GM21717 (cell line): ENCODE results near the gene HACD2.
"Not testable (repeated sequence)": the region's sequence is repeated elsewhere in the genome, so short reads cannot be mapped to it uniquely, and the experiment has no call there.

Source experiments
- ATAC-seq: cut with Tn5 transposase; IDR thresholded peaks from one replicate; pipeline ENCODE4 v1.9.1; 2021; ENCODE audit warnings: mild to moderate bottlenecking, moderate library complexity; ENCODE audit not compliant: unreplicated experiment

HACD2 gene

DNA sequence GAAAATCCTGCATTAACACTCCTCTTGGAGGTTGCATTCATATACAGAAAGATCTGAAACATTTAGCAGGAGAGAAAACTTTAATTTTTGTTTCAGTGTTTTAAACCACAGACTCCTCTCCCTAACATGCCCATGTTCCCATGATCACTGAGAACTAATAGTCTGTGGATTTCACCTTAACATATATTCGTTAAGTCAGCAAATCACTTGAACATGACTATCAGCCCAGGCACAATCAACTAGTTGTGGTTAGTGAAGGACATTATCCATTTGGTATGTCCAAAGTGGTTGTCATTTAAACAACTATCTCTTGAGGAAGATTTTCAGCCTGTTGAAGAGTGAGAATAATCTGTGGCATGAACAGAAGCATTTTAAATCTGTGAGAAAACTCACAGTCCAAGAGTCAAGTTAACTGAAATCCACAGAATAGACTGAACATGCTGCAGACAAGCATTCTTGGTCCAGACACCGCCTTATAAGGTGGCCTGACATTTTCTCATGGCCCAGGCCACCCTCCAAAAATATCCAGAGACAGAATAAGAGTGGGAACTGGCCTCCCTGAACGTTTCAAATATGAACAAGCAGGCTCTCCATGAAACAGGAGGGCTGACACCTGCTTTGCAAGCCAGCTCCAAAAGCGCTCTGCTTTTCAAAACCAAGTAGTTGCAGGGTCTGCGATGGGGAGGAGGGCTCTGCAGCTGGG is 96.1 kb downstream of the HACD2 start:
- ATAC-seq, result no peak

DNA sequence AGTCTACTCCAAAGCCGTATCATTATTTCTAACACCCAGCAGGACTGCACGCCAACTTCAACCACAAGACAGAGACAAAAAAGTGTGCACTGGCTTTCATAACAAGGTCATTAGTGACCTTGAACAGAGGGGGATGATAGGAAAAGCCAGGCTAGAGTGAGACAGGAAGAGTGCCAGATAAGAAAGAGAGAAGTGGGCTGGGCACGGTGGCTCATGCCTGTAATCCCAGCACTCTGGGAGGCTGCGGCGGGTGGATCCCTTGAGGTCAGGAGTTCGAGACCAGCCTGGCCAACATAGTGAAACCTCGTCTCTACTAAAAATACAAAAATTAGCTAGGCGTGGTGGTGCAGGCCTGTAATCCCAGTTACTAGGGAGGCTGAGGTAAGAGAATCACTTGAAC is 97.8 kb downstream of the HACD2 start:
- not testable (repeated sequence) for ATAC-seq

DNA sequence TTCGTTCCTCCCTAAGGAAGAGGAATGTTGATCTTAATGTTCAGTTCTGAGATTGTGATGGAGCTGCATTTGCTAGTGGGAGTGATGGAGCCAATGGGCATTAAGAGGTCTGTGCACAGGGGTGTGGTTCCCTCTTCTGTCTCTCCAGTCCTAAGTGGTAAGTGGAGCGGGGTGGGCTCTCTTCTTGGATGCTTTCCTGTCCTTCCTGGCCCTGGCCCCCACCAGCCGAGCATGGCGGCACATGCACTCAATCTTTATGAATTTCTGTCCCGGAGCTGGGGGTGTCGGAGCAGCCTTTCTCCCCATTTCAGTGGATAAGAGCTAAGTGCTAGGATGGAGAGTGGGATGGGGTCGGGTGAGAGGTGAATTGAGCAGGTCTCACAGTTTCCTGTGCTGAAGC is 98.4 kb downstream of the HACD2 start:
- no peak for ATAC-seq

DNA sequence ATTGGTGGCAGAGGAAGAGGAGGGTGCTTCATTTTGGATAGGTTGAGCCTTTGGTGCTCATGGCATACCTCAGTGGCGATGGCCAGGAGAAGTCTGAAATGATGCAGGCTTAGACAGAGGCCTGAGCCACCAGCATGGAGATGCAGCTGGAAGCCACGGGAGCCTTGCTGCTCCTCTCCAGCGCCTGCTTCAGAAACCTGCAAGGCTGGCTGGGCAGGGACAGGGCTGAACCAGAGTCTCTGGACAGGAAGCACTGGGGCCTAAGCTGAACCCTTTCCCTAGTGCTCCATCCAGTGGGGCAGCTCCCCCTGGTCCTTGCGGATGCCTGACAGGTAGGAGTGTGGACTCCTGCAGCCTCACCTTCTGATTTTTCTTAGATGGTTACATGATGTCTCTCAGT is 99.3 kb downstream of the HACD2 start:
- ATAC-seq, result no peak

DNA sequence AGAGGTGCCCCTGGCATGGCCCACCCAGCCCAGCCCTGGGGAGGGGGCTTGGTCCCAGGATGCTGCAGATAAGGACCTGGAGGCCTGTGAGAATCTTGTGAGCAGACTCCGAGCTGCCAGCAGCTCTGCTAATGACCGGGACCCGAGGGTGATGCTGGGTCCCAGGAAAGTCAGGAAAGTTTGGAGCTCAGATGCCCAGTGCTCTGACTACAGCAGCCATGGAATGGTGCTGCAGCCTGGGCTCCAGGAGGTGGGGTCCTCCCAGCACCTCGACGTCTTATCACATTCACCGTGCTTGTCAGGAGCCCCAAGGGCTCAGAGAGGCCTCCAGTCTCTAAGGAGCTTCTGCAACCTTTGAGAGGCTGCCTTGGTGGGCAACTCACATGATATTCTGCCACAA is 101.7 kb downstream of the HACD2 start:
- no peak for ATAC-seq

DNA sequence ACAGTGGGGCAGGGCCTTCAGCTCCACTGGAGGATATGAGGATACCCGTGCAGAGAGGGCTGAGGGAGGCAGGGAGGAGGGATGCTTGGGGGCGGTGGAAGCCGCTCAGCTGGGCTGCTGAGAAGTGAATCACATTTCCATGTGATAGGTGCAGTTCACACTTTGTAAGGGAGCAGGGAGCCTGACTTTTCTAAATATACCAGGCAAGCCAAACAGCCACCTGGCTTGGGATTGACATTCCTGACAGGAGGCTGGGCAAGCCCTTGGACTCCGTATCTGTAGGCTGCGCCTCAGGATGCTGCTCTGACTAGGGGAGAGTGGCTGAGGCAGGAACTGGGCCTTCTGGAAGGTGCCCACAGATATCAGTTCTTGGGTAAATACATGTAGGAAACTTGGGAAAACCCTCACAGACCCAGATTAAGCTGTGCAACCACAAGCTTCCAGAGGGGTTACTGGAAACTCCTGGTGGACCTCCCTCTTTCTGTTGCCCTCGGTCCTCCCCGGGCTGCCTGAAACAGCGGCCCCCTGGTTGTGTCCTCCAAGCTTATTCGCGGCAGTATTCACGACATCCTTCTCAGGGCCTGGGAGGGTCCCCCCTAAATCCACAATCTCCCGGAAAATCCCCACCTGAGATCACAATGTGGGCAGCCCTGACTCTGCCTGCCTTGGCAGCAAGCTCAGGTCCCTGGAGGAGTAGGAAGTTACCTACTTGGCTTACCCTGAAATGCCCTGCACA is 103.0 kb downstream of the HACD2 start:
- no peak for ATAC-seq

DNA sequence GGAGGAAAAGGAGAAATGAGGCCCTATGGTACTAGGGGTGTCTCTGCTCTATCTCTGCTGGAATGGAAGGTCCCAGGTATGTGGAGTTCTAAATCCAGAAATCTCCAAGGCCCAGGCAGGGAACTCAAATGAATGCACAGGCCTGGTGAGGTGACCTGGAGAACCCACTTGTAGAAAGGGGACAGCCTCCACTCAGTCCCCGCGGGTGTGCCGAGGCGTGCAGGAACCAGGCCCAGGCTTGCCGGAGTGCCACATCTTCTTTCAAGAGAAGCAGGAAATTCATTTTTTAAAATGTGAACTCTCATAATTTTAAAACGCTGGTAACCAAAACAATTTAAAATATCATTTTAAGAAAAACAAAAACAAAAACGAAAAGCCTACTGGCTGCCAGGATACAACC is 103.8 kb downstream of the HACD2 start:
- no peak for ATAC-seq

DNA sequence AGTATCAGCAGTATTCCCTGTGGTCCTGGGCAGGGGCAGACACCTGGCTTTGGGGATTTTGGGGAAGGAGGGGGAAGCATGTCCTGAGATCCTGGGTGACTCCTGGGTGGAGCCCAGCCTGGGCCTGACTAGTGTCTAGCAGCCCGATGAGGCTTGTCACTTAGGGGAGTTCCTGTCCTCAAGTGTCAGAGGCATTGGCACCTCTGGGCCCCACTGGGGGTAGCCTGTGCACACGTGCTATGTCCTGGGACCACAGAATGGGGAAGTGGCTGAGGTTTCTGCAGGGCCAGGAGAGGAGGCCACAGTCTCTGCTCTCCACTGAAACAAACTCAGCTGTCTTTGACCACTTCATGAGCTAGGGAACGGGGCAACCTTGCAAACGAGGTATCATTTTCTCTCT is 104.4 kb downstream of the HACD2 start:
- no peak for ATAC-seq

DNA sequence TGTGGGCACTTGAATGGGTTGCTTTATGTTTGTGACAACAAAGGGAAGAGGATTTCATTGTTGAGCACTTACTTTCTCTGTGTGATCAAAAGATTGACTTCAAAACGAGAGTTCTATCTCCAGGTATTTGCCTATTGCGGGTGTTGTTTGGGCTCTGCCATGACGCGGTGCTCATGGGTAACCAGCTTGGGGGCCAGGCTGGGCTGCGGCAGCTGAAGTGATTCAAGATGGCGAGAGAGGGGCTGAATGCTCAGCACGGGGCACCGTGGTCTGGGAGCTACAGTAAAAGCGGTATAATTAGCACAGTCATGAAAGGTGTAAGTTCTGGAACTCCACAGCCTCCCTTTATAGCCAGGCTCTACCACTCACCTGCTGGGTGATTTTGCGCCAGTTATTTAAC is 105.0 kb downstream of the HACD2 start:
- no peak for ATAC-seq

DNA sequence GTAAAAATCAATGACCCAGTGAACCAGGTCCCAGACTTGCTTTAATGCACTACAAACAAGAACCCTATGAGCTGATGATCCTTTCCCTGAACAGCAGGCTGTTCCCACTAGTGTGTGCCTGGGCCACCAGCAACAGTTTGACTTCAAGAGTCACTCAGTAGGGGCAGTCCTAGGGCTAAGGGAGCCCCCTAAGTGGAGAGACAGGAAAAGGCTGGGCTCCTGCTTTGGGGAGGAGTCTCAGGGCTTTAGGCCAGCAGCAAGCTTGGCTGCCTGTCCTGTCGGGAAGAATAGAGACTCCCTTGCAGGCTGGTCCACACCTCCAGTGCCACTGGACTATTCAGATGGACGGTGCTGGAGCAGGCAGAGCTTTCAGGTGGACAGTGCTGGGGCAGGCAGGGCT is 106.5 kb downstream of the HACD2 start:
- no peak for ATAC-seq

DNA sequence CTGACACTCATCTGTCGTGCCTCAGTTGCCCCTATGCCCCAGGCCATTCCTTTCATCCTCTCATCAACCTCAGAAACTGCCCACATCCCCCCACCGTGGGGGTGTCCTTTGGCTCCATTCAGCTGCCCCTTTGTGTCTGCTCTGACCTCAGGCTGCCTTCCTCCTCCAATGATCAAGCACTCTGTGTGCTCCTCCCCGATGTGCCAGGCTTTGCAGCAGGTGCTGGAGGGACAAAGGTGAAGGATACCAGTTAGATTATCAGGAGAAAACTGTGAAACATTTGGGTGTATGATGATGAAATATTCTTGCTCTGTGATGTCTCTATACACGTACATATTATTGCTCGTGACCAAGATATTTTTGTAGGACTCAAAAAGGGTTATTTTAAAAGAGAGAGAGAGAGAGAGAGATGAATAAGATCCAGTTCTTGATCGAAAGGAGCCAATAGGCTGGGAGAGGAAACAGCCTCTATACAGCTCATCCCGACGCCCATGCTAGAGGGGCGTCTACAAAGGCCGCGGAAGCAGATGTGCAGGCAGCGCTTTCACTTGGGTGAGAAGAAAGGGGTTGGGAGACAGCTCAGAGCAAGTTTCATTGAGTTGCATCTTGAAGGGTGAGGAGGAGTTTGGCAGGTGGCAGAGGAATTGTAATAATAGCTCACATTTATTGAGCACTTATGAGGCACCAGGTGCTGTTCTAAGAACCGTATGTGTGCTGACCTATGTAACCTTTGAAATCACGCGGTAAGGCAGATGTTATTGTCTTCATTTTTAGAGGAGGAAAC is 107.7 kb downstream of the HACD2 start:
- ATAC-seq, result no peak

DNA sequence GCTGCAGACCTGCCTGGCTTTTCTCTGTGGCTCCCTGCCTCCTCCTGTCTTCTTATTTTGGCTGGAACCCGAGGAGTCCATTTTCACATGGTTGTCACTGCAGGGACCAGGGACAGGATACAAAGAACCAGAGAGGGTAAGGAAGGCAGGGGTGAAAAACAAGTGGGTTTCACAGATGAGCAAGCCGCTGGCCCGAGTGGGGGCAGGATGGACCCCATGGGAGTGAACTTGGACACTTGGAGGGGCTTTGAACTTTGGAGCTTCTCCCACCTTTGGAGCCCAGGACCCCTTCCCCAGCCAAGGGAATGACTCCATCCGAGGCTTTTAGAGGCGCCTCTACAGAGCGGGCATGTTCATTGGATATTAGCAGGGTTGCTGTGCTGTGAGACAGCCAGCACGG is 109.1 kb downstream of the HACD2 start:
- no peak for ATAC-seq

DNA sequence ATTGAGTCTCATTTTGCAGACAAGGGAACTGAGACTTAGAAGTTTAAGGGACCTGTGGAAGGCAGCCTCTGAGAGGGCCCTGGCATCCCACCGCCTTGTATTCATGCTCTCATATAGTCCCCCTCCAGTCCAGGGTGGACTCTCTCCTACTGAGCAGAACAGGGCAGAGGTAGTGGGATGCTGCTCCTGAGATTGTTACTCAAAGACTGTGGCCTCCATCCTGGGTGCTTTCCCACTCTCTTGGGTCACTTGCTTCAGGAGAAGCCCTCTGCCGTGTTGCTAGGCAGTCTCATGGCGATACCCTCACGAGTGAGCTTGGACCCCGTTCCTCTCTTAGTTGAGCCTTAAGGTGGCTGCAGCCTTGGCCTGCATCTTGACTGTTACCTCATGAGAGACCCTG is 113.7 kb downstream of the HACD2 start:
- ATAC-seq, result no peak

DNA sequence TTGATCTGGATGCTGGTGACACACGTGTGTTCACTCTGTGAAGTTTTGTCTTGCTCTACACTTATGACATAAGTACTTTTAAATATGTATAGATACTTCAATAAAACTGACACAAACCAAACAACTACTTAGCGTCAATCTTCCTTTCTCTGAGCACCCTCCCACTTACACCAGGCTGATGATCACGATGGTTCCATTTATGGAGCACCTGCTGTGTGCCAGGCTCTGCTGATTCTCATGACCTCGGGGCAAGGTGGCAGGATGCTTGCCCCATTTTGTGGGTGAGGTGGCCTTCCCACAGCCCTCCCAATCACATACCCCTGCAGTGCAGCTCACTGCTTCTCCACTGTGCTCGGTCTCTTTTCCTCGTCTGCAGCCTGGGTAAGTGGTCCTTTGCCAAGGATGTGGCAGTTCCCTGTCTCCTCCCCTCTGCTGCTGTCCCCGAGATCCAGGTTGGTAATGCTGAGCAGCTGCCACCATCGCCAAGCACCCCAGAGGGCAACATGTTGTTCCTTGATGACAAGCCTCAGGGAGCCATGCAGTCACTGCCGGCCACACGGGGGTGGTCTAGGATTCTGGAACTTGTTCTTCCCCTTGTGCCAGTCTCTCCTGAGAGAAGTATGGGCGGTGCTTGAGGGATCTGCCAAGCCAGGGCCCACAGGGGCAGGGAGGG is 115.4 kb downstream of the HACD2 start:
- ATAC-seq, result no peak

DNA sequence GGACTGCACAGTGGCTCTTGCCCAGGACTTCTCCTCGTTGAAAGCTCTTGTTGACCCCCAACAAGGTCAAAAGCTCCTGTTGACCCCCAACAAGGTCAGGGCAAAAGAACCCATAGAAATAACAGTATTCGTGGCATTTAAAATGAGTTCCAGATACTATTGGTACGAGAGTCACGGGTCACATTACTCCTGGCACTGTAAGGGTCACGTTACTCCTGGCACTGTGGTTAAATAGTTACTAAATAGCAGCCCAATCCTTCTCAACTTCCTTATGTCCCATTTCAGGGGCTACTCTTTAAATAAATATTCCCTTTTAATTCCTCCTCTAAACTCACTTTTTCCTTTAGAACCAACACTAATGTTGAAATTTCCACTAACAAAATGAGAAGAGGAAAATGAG is 117.8 kb downstream of the HACD2 start:
- ATAC-seq, result no peak

DNA sequence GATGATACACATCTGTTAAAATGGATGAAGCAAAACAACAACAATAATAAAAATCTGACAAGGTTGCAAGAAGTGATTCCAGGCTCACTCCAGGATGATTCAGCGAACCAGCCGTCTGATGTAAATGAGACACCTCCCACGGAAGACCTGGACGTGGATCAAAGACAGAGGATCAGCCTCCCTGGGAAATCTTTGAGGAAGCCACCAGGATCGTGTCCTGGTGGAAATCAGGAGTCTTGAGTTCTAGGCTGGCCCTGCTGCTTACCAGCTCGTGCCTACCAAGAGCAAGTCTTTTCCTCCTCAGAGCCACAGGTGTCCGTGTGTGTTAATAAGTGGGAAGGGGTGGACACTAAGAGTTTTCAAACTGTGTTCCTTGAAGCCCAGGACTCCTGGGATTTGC is 120.6 kb downstream of the HACD2 start:
- no peak for ATAC-seq

DNA sequence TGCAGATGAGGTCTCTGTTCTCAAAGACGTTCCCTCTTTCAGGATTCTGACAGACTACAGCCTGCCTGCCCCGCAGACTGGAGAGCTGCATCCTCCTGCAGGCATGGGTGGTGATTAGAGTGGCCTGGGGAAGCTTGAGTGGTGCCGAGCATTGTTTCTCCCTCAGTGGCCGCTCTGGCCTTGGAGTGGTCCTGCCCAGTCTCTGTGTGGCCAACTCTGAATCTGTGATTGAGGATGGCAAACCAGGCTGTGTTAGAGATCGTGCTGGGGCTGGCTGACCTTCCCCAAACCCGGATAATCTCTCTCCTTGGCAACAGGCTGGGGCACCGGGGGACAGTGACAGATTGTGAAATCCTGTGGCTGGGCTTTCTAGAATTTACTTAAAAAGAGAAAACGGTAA is 125.0 kb downstream of the HACD2 start:
- no peak for ATAC-seq

DNA sequence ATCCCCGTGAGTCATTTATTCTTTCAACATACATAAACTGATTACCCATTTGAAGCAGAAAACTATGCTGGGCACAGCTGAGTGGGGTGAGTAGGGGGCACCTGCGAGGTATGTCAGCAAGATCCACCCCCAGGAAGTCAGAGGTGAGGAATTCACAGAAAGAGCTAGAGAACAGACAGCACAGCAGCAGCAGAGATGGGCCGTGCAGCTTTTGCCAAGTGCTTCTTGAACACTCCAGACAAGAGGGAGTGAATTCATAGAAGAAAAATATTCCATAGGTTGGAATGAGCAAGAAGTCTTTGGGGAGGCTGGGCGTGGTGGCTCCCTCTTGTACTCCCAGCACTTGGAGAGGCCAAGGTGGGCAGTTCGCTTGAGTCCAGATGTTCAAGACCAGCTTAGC is 126.6 kb downstream of the HACD2 start:
- no peak for ATAC-seq

DNA sequence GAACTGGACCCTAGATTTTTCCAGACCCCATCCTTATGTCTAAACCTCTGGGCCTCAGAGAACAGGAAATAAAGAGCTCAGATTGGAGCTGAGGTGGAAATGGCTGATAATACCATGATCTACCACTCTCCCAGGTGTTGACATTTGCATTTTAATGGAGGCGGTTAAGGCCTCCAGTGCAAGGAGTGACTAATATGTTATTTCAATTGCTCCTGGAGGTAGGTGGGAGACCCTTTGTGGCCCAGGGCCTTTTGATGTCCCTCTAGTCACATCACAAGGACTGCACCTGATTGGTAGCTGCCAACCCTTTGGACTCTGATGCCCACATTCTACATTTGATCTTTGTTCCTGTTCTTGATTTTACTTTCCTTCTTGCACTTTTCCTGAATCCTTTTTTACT is 127.0 kb downstream of the HACD2 start:
- ATAC-seq, result no peak

DNA sequence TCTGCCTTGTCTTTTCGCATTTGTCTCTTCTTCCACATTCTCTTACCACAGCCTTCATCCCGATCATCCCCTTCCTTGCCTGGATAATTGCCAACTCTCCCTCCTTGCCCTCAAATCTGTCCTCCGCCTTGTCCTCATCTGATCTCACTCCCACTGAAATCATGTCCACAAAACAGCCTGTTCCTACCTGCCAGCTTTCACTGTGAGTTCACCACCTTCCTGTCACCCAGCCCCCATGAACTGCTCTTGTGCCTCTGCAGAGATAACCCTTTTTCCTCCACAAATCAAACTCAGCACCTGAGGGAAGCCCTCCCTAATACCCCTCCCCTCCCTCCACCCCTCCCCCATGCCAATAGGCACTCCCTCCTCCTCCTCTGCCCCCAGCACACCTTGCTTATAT is 131.2 kb downstream of the HACD2 start:
- ATAC-seq, result no peak

DNA sequence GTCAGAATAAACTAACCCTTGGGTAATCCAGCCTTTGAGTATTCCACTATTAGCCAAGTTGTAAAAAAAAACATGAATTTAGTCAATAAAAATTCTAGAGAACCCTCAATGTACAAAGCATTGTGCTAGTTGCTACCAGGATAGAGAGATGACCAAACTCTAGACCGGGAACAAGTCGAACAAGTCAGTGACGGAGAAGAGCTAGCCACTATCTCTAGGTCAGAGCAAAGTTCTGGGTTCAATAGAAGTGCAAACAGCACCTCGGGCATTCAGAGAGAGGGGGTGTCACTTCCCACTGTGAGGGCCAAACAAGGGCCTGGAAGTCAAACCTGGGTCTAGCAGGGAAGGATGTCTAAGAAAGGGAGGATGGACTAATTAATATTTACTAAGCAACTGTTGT is 133.7 kb downstream of the HACD2 start:
- ATAC-seq, result no peak
